CD14-positive monocyte (primary cell): ENCODE measurements around the gene UPK1B. TPM values are rescaled to one million over a fixed set of nuclear protein-coding genes. Genes with fewer than 3 reads are reported as not detected.

Experiments
- DNase-seq, 3 donors: peaks; one replicate each; pipeline ENCODE4 v3.0.0-alpha.2; 2011 to 2022
- H2AFZ ChIP-seq: 2 replicates; pipeline ENCODE4 v1.6.0; 2012; ENCODE audit warnings: mild to moderate bottlenecking, low read depth, low read length, inconsistent platforms; ENCODE audit not compliant: insufficient read depth, poor library complexity, severe bottlenecking
- H3K27ac ChIP-seq, 2 donors: 1 replicate in 1 of 2; 2 replicates in 1 of 2; pipeline ENCODE4 v1.5.1; 2012 to 2013; ENCODE audit warnings: low read length in 2 of 2, control low read depth in 1 of 2, inconsistent platforms in 1 of 2, low read depth in 1 of 2, mild to moderate bottlenecking in 1 of 2
- H3K27me3 ChIP-seq, 2 donors: one replicate each; pipeline versions ENCODE4 v1.6.0 to v1.6.1; 2011 to 2013; ENCODE audit warnings: low read length in 2 of 2; ENCODE audit not compliant: control insufficient read depth in 2 of 2, insufficient read depth in 2 of 2
- H3K36me3 ChIP-seq, 2 donors: replicated peaks in 1 of 2; 1 replicate in 1 of 2; 2 replicates in 1 of 2; pipeline versions ENCODE4 v1.5.1 to v1.6.1; 2012 to 2013; ENCODE audit warnings: low read length in 2 of 2, control low read depth in 1 of 2, inconsistent platforms in 1 of 2, mild to moderate bottlenecking in 1 of 2; ENCODE audit not compliant: insufficient read depth in 2 of 2, control insufficient read depth in 1 of 2
- H3K4me1 ChIP-seq, 2 donors: 1 replicate in 1 of 2; 2 replicates in 1 of 2; pipeline versions ENCODE4 v1.5.1 to v1.6.1; 2012 to 2013; ENCODE audit warnings: low read length in 2 of 2, control low read depth in 1 of 2, inconsistent platforms in 1 of 2, mild to moderate bottlenecking in 1 of 2, moderate library complexity in 1 of 2; ENCODE audit not compliant: insufficient read depth in 2 of 2, control insufficient read depth in 1 of 2
- H3K4me2 ChIP-seq: replicated peaks from 2 replicates; pipeline ENCODE3; 2012; ENCODE audit warnings: low read length, moderate library complexity, mild to moderate bottlenecking; ENCODE audit not compliant: poor library complexity, severe bottlenecking; ENCODE audit errors: extremely low read depth
- H3K4me3 ChIP-seq, 3 experiments: fragments of 200-600 bp in 1 of 3; sonication (generic) in 1 of 3; replicated peaks in 1 of 3; 1 replicate in 2 of 3; 2 replicates in 1 of 3; pipeline ENCODE4 v1.5.1; 2011 to 2013; ENCODE audit warnings: low read length in 3 of 3, mild to moderate bottlenecking in 3 of 3, control low read depth in 2 of 3, low read depth in 2 of 3, inconsistent platforms in 1 of 3, moderate library complexity in 1 of 3
- H3K79me2 ChIP-seq: 2 replicates; pipeline ENCODE4 v1.6.0; 2012; ENCODE audit warnings: mild to moderate bottlenecking, control low read depth, inconsistent platforms, low read length, moderate library complexity; ENCODE audit not compliant: insufficient read depth
- H3K9ac ChIP-seq: 2 replicates; pipeline ENCODE4 v1.6.0; 2017; ENCODE audit warnings: low read length, mild to moderate bottlenecking; ENCODE audit not compliant: insufficient read depth, poor library complexity, severe bottlenecking
- H3K9me3 ChIP-seq, 2 donors: replicated peaks in 1 of 2; 1 replicate in 1 of 2; 2 replicates in 1 of 2; pipeline versions ENCODE4 v1.5.1 to v1.6.1; 2012 to 2013; ENCODE audit warnings: low read length in 2 of 2, control low read depth in 1 of 2; ENCODE audit not compliant: control insufficient read depth in 1 of 2, insufficient read depth in 1 of 2
- H4K20me1 ChIP-seq: 2 replicates; pipeline ENCODE4 v1.6.0; 2012; ENCODE audit warnings: mild to moderate bottlenecking, low read length, control low read depth, moderate library complexity; ENCODE audit not compliant: insufficient read depth
- H3K27ac Mint-ChIP-seq, 7 donors: one replicate each; pipeline ENCODE4 v1.8.0; 2020; ENCODE audit warnings: mild to moderate bottlenecking in 7 of 7, mixed read lengths in 7 of 7, moderate library complexity in 6 of 7, inconsistent platforms in 2 of 7
- H3K27me3 Mint-ChIP-seq, 3 donors: one replicate each; pipeline ENCODE4 v1.8.0; 2021 to 2022; ENCODE audit warnings: low read depth in 3 of 3, mild to moderate bottlenecking in 3 of 3, mixed read lengths in 3 of 3, moderate library complexity in 3 of 3, inconsistent platforms in 1 of 3
- H3K36me3 Mint-ChIP-seq, 2 donors: one replicate each; pipeline ENCODE4 v1.8.0; 2020; ENCODE audit warnings: mixed read lengths in 2 of 2, inconsistent platforms in 1 of 2, mild to moderate bottlenecking in 1 of 2
- H3K4me1 Mint-ChIP-seq: one replicate; pipeline ENCODE4 v1.8.0; 2020; ENCODE audit warnings: mild to moderate bottlenecking, mixed read lengths
- H3K4me3 Mint-ChIP-seq, 2 donors: one replicate each; pipeline ENCODE4 v1.8.0; 2020; ENCODE audit warnings: mild to moderate bottlenecking in 2 of 2, mixed read lengths in 2 of 2, moderate library complexity in 1 of 2
- H3K9me3 Mint-ChIP-seq, 7 donors: one replicate each; pipeline ENCODE4 v1.8.0; 2020 to 2022; ENCODE audit warnings: mixed read lengths in 7 of 7, mild to moderate bottlenecking in 6 of 7, moderate library complexity in 6 of 7, inconsistent platforms in 2 of 7
- CTCF ChIP-seq: fragments of 200-600 bp; IDR thresholded peaks from one replicate; pipeline ENCODE4 v1.8.0; 2022; ENCODE audit warnings: antibody characterized with exemption, mild to moderate bottlenecking
- WGBS: methylation state at CpG from one replicate; pipeline ENCODE4 v1.1.5; 2013; ENCODE audit warnings: missing lambda C conversion rate; ENCODE audit not compliant: insufficient coverage; 5-methylcytosine and 5-hydroxymethylcytosine counted together
- intact Hi-C, 2 donors: fragments of 100-400 bp; cut with micrococcal nuclease; formaldehyde crosslinking; loops; one replicate each; pipeline versions ENCODE4 v1.15.0 to v1.15.1; 2023
- polyA plus RNA-seq, 3 donors: library from polyadenylated mRNA; depleted of rRNA in 1 of 3; unstranded in 2 of 3; stranded (reverse) in 1 of 3; fragments of 300-500 nt in 2 of 3; fragments of >200 nt in 1 of 3; fragmentation: Illumina TruSeq in 2 of 3; gene quantifications; 1 replicate in 2 of 3; 2 replicates in 1 of 3; pipeline ENCODE4 v1.2.3, GENCODE V29; 2012 to 2021

UPK1B gene
- polyA plus RNA-seq, 3 donors: not detected

DNA sequence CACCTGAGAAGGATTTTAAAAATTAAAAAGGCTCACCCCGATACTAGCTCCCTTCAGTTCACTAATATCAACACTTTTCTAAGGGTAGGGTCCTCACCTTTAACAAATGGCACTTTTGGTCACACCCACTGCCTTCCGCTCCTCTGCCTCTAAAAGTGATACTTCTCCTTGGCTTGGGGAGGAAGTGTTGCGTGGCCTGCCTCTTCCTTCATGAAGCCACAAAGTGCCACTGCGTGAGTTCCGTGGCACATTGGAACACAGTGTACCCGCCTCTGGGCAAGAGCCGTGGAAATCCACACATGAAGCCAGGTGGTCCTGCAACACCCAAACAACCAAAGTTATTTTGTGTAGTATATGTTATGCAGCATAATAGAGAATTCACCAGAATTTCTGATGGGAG lies 63.4 kb downstream of the UPK1B start:
- Mint-ChIP-seq H3K4me3 (no peak overlapping the region), H3K9me3 (no peaks in the 10 kb centered on the region), H3K36me3 (peaks cover 31 to 35% of the 10 kb centered on the region in 2 donors), H3K4me1 (peaks cover 36% of the 10 kb centered on the region), H3K27me3 (no peaks in the 10 kb centered on the region), H3K27ac (peak overlapping the region in 6 of 7 donors; percentile 19 to 80 (median 59))
- H3K9ac ChIP-seq: no peak overlapping the region
- intact Hi-C loops: no loop called here
- TF ChIP-seq CTCF: no peak
- WGBS: 0% methylated on average over 2 of the region's 7 CpGs
- DNase-seq: peak; percentile 12 to 37 (median 25)
- peaks cover 23 to 42% of the 10 kb centered on the region in 2 donors for H3K36me3 ChIP-seq
- no peaks in the 10 kb centered on the region for H3K27me3 ChIP-seq
- peaks cover 28 to 47% of the 10 kb centered on the region in 2 donors for H3K4me1 ChIP-seq
- H3K4me3 ChIP-seq: no peak overlapping the region
- H3K4me2 ChIP-seq: peak overlapping the region; percentile 4
- H3K27ac ChIP-seq: no peak overlapping the region
- peaks cover 40% of the 10 kb centered on the region for H3K79me2 ChIP-seq
- no peak overlapping the region for H2AFZ ChIP-seq
- H3K9me3 ChIP-seq: no peaks in the 10 kb centered on the region
- no peaks in the 10 kb centered on the region for H4K20me1 ChIP-seq

DNA sequence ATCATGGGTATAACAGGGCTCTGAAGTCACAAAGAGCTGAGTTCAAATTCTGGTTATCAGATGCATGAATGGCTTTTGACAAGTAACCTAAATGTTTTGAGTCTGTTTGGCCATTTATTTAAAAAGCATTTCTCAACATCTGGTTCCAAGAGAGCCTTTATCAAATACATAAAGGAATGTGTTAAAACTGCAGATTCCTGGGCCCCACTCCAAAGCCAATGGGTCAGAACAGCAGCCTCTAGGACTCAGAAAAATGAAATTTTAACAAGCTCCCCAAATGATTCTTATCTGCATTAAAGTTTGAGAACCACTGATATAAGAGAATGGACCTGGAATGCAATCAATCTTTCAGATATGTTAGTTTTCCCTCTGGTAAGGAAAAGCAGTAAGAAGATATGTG lies 63.9 kb downstream of the UPK1B start:
- intact Hi-C loops: no loop called here

More for the DNA sequence above, 63.9 kb downstream of the UPK1B start:
- Mint-ChIP-seq H3K4me3 (no peak overlapping the region), H3K4me1 (peaks cover 36% of the 10 kb centered on the region), H3K27me3 (no peaks in the 10 kb centered on the region), H3K36me3 (peaks cover 29 to 35% of the 10 kb centered on the region in 2 donors), H3K27ac (no peak overlapping the region), H3K9me3 (peaks cover 0 to 2% (median 0%) of the 10 kb centered on the region in 7 donors)
- H3K4me3 ChIP-seq: no peak overlapping the region
- DNase-seq: no peak
- peaks cover 28 to 48% of the 10 kb centered on the region in 2 donors for H3K4me1 ChIP-seq
- peaks cover 40% of the 10 kb centered on the region for H3K79me2 ChIP-seq
- no peak overlapping the region for H3K9ac ChIP-seq
- H3K4me2 ChIP-seq: no peak overlapping the region
- peaks cover 23 to 37% of the 10 kb centered on the region in 2 donors for H3K36me3 ChIP-seq
- no peaks in the 10 kb centered on the region for H3K27me3 ChIP-seq
- no peak overlapping the region for H2AFZ ChIP-seq
- no peak for TF ChIP-seq CTCF
- H4K20me1 ChIP-seq: no peaks in the 10 kb centered on the region
- no peaks in the 10 kb centered on the region for H3K9me3 ChIP-seq
- no peak overlapping the region for H3K27ac ChIP-seq
